Inferior parietal cortex (tissue), 1 donor: ENCODE measurements around the gene TDRD3.
"Not testable (repeated sequence)": the region's sequence is repeated elsewhere in the genome, so short reads cannot be mapped to it uniquely, and the experiment has no call there.

ENCODE experiments used
- DNase-seq: peaks from one replicate; pipeline ENCODE4 v3.0.0-alpha.2; 2016; ENCODE audit errors: extremely low spot score

The TDRD3 gene

DNA sequence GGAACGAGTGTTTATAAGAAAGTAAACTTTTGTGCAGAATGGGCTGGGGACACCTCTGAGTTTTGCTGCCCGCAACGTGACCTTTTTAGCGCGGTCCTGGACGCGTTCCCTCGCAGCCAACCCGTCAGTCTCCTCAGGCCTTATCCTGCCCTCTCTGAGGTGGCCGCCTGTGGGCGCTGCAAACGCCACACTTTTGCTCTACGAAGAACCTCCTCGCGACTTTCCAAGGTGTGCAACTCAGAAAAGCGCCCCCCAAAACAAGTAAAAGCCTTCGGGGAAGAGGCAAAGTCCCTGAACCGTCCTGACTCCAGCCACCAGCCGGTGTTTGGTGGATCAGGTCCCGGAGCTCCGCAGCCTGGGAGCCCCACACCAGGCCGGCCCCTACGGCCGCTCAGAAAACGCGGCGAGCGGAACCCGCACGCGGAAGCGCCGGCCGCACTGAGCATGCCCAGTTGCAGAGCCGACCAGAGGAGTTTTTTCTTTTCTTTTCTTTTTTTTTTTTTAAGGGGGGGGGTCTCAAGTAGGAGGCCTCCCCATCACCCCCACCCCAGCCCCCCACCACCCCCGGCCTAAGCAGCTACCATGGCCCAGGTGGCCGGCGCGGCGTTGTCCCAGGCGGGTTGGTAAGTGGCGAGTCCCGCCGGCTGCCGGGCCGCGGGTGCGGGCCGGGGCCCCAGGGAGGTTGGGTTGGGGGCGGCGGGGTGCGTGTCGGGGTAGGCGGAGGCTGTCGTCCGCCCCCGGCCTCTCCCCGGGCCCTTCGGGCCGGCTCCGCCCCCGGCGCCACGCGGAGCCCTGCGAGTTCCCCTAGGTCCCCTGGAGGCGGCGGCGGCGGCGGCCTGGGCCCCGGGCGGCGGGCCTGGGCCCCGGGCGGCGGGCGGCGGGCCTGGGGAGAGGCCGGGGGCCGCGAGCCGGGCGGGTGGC, at the start of gene TDRD3:
Gene TDRD3 (plus strand): TSS at position 438 of the 921 bp plus-strand sequence. CDS start 145 bp downstream, at position 583.
- peak; percentile 82 for DNase-seq

DNA sequence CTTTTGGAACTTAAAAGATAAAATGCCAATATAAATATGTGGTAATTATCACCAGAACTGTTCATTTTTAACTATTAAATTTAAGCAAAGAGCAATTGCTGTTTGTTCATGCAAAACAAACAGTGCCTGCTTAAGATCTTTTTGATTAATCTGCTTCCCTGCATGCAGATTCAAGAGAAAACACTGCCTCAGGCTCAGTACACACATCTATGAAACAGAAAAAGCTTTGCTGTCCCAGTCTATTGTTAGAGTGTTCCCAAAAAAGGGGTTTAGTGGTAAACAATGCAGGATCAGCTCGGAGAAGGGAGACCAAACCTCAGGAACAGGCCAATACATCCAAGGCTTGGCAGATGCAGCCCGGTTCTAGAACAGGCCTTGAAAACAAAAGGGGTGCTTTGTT, 49.3 kb upstream of the TDRD3 start:
- DNase-seq: no peak

DNA sequence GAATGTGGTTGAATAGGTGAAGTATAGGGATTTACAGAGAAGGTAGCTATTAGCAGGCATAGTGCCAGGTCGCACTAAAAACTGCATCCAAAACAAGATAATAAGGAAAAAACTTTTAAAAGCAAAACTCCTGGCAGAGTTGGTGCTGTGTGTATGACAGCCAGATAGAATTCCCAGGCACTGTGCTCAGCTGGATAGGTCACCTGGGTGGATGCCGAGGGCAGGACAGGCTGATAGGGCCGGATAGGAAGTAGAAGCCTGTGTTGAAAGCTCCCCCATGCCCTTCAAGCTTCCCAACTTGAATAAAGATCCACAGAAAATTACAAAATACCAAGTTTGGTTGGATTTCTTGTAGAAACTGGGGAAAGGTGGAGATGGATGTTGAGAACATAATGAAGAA, 48.9 kb upstream of the TDRD3 start:
- DNase-seq: no peak

DNA sequence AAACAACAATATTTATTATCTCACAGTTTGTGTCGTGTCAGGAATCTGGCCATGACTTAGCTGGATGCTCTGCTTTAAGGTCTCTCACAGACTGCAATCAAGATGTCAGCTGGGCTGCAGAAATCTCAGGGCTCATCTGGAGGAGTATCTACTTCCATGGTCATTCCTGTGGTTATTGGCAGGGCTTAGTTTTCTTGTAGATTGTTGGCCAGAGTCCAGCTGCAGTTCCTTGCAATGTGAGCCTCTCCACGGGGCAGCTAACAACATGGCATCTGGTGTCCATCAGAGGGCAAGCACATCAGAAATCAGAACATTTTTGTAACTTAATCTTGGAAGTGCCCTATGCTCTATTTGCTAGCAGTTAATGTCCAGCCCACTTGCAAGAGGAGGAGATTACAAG, 45.7 kb upstream of the TDRD3 start:
- no peak for DNase-seq

DNA sequence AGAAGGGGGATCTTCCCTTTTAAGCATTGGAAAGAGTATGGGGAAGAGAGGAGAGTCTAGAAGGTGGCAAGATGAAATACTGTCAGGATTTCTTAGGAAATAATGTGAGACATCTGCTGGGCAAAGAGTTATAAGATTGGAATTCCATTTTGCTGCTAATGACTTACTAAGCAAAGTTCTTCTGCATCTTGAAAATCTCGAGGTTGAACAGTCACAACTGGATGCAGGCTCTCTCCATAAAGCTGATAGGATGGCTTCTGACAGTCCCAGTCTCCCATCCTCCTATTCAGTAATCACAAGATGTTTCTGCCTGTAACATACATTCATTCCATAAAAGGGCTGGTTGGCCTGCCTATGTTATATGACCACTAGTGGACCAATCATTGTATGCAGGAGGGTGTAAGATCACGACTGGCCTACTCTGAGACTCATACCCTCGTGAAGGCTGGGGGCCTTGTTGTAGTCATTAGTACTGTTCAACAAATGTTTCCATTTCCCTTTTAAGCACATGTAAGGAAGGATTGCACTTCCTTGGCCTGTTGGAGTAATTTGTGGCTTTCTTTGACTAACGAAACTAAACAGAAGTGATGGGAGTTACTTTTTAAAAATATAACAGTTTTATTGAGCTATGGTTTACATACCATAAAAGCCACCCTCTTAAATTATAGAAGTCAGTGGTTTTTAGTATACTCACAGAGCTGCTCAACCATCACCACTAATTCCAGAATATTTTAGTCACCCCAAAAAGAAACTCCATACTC, 45.0 kb upstream of the TDRD3 start:
- DNase-seq: no peak

DNA sequence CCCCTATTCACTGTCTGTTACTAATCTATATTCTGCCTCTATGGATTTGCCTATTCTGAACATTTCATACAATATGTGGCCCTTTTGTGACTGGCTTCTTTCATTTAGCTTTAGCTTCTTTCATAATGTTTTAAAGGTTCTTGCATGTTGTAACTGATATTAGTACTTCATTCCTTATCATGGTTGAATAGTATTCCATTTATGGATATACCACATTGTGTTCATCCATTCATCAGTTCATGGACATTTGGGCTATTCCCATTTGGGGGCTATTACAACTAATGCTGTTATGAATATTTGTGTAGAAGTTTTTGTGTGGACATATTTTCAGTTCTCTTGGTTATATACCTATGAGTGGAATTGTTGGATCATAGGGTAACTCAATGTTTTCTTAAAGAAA, 44.4 kb upstream of the TDRD3 start:
- no peak for DNase-seq

DNA sequence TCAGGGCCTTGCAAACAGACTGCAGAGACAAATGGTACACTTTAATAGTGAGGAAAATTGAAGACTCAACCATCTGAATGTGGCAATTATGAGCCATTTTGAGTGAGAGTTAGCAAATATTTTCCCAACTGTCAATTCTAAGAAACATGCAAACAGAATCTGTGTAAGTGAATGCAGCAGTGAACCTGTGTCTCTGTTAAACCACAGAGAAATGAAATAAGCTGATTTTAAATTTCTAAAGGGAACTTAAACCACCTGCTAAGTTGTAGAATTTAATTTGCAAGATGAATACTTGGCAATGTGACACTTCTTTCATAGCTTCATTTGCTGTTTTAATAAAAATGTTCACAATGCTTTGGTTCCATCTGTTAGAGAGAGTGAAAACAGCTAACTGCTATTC, 42.0 kb upstream of the TDRD3 start:
- DNase-seq: no peak

DNA sequence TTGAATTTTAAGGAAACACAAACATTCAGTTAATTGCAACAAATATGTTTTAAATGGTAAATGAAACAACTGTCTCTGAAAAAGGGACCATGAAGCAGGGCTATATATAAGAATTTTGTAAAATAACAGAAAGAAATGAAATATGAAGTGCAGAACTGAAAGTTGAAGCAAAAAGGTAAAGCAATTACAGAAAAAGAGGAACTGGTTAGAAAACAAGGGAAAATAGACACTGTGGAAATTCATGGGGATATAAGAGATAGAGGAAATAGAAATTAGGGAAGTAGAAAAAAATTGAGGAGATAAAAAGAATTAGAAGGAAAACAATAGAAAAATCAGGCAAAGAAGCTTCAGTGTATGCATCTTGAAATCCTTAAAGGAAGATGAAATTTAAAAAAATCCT, 40.0 kb upstream of the TDRD3 start:
- DNase-seq: no peak

DNA sequence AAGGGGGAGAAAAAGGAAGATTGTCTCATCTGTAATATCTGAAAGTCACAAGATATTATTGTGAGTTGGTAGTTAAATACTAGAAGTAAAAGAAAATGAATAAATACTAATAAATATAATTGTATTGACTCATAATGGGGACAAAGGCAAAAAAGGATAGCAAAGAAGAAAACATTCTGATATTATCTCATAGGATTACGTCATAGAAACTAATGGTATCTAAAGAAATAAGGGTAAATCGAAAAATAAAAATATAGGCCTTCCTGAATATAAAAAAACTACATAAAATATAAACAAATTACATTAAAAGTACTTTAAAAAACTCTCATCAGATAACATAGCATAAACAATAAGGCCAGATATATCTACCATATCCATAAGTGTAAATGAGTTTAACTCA, 38.6 kb upstream of the TDRD3 start:
- DNase-seq: no peak

DNA sequence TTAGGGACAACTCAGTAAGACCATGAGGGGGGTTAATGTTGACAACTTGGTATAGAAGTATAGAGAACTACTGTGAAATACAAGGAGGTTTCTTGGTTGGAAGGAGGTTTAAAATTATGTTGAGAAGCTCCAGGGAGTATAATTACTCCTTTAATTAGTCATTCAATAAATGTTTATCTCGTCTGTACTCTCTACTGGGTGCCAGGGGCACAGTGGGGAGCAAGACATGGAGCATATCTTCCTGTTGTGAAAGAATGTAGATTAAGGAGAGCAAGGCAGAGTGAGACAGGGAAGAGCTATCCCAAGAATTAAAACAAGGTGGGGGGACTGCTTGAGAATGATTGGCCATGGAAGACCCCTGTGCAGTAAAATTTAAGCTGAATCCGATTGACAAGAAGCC, 33.7 kb upstream of the TDRD3 start:
- no peak for DNase-seq

DNA sequence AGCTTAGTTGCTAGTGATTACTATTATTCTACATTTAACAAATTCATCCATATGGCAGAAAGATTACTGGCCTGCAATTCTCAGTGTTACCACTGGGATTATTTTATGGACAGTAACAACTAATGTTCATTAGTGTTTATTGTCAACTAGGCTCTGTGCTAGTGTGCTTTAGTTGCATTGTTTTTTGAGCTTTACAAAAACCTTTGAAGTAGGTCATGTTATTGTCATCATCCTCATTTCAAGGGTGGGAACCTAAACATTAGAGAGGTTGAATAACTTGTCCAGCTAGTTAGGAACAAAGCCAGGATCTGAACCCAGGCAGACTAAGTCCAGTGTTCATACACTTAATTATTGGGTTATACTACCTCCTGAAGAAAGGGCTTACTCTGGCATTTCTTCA, 27.8 kb upstream of the TDRD3 start:
- DNase-seq: no peak

DNA sequence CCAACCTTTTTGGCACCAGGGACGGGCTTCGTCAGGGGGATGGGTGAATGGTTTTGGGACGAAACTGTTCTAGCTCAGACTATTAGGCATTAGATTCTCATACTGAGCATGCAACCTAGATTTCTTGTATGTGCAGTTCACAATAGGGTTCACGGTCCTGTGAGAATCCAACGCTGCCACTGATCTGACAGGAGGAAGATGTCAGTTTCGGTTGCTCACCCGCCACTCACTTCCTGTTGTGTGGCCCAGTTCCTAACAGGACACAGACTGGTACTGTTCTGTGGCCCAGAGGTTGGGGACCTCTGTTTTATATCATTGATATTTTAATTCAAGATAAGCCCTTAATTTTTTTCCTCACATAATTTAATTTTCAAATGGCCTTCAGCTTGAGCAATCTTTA, 26.7 kb upstream of the TDRD3 start:
- no peak for DNase-seq

DNA sequence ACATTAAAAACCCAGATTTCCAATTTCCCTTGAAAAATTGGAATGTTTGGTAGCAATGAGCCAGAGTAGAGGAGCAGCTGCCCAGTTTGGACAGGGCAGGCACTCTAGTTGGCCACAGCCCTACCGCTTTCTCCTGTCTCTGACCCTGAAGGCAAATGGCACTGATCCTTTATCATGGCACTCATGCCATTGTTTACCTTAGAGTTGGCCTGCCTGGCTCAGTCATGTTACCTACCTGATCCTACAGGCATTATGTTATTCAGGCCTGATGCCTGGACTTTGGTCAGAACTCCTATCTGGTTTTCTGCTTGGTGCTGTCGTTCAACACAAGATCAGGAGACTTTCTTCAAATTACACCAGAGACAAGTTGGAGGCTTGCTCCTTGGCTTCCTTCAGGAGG, 24.9 kb upstream of the TDRD3 start:
- DNase-seq: no peak

DNA sequence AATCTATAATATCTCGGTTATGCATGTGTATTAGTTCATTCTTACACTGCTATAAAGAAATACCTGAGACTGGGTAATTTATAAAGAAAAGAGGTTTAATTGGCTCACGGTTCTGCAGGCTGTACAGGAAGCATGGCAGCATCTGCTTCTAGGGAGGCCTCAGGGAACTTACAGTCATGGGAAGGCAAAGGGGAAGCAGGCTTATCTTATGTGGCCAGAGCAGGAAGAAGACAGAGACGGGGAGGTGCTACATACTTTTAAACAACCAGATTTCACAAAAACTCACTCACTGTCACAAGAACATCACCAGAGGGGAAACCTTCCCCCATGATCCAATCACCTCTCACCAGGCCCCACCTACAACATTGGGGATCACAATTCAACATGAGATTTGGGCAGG, 17.7 kb upstream of the TDRD3 start:
- DNase-seq: not testable (repeated sequence)

DNA sequence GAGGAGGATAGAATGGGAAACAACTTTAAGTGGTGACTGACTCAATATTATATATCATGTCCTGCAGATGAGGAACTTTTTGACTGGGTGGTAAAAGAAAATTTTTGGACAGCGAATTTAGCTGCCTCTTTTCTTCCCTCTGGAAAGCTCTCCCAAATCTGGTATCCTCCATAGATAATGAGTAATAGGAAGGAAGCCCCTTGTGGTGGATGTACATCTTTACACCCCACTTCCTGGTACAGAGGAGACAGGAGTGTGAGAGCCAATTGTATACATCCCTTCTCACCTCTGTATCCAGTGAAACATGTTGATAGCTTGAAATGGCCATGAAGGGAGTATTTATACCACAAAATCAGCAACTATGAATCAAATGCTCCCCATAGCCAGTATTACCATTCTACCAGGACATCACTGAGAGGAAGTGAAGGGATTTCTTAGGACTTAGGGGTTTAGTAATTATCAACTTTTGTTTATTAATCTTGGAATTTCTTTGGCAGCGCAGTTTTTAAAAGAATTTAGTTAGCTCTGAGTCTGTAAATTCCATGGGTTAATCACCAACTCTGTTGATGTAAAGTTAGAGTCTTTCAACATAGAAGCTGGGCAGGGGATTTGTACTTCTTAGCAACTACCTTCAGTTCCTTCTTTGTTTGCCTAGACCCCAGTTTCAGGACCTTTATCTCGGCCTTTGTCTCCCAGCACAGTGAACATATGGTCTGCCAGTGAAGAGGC, 17.0 kb upstream of the TDRD3 start:
- DNase-seq: no peak

DNA sequence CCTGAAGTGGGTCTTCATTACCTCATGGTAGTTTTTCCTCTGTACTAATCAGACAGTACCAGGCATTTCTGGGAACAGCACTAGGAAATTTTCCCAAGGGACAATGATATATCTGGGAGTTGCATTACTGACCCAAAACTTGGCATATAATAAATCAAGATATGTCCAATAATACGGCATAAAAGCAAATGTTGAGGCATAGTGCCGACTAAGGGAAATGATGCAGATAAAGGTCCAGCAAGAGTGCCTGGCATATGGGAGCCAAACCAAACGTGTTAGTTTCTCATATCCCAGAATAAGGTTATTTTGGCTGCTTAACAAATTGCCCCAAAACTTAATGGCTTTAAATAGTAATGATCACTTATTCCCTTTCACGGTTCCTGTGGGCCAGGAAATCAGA, 12.1 kb upstream of the TDRD3 start:
- no peak for DNase-seq

DNA sequence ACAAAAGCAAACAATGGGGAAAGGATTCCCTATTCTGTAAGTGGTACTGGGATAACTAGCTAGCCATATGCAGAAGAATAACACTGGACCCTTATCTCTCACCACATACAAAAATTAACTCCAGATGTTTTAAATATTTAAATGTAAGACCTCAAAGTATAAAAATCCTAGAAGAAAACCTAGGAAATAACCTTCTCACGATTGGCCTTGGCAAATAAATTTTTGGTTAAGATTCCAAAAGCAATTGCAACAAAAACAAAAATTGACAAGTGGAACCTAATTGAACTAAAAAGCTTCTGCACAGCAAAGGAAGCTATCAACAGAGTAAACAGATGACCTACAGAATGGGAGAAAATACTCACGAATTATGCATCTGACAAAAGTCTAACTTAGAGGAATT, 10.8 kb upstream of the TDRD3 start:
- DNase-seq: no peak

DNA sequence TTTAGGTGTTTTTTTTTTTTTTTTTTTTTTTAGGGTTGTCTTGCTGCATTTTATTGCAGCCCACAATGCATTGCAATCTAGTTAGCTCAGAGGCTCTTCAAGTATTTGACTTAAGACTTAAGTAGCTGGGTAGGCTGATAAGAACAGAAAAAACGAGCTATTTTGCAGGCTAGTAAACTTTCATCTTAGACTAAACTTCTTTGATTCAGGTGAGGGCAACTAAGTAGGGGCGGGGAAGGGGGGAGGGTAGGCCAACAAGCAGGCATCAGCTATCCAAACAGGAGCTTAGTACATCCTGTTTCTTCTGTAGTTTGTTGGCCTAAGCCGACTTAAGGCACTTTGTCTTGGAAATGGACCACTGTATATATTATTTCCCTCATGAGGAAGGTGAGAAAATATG, 4.9 kb upstream of the TDRD3 start:
- no peak for DNase-seq

DNA sequence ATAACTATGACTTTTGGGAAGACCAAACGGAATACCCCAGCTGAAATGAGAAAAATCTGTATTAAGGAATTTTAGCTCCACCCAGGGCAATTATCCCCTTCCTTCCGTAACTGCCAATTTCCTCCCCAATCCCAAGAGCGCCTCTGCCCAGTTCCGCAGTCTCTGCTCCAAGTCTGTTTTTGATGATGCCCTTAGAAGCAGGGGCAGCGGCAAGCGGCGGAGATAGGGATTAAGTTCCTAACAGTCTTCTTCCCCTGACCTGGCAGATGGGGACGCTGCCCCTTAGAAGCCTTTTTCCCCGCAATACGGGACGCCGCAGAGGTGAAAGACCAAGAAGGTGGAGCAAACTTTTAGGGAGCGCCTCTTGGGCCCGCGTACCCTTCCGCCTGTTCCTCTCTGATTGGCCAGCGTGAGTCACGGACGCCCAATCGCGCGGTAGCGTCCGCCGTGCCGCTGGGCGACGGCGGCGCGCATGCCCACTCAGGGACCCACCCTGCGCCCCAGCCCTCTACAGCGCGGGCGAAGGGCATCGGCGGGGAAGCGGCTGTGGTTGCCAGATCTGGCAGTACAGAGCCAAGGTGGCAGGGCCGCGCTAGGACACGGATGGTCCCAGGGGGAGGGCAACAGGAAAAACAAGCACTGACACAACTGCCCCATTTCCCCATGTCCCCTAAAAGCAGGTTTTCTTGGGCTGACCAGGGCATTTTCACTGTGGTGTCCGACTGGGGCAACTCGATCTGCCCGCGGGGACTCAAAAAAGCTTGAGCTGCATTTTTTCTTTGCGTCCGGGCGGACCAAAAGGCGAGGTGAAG, 843 bp upstream of the TDRD3 start:
- DNase-seq: peak; percentile 95

DNA sequence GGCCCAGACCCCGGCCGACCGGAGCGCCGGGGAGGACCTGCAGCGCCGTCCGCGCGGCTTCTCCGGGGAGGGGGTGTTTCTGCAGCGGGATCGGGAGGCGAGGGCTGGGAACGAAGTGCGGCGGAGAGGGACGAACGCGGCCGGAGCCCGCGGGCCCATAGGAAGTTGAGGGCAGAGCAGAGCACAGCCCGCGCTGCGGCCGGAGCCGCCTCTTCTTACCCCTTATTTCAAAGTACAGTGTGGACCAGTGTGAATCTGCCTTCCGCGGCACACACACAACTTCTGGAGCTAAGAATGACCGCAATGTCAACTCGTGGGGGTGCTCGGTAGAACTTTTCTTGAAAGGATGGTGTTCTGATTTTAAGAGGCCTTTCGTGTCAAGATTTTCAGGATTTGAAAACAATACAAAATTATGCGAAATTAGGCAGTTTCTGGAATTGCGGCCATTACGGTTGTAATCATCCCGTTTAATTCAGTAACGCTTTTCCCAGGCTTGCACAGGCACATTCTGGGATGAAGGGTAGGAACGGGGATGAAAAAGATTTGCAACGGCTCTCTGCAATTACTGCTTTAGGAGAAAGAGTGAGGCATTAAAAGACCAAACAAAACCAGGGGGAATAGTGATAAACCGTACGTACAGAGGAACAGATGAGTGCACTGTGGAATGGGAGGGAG, 821 bp downstream of the TDRD3 start:
- peak; percentile 53 for DNase-seq

DNA sequence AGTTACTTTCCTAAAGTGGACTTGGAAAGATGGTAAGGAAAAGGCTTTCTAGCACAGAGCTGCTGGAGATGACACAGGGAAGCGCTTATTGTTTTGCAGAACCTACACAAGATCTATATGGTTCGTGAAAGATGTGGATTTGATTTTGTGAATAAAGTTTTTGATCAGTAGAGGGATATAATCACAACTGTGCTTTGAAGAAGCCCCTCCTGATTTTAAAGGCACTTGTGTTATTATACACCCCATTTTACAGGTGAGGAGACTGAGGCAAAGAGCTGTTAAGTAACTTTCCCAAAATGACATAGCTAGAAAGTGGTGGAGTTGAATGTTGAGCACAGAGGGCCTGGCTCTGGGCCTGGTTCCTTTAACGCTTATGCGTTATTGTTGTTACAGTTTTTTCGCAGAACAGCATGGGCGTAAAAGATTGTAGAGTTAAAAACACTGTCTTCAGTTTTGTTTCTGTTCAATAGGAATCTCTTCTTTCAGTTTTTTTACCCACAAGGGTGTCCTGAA, 1.4 kb downstream of the TDRD3 start:
- no peak for DNase-seq
